ENCODE data around the gene THAP2. TPM values are rescaled to one million over a fixed set of nuclear protein-coding genes. Genes with fewer than 3 reads are reported as not detected.

THAP2 gene
- polyA plus RNA-seq, 2 of the 4 experiments (the other 2 are of a cell fraction): 3.6 to 8.5 TPM

DNA sequence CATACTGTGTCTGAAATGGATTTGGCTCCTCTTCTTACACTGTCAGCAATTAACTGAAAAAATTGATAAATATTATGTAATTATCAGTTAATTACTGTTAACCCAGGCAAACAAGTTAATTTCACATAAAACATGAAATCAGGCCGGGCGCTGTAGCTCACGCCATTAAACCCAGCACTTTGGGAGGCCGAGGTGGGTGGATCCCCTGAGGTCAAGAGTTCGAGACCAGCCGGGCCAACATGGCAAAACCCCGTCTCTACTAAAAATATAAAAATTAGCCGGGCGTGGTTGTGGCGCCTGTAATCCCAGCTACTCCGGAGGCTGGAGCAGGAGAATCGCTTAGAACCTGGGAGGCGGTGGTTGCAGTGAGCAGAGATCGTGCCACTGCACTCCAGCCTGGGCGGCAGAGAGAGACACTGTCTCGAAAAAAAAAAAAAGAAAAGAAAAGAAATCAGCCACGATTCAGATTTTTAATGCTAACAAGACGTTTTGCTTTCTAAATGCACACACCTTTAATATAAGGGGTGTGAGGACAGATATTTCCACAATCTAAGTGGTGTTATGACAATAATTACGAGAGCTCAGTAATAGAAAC, 21.3 kb downstream of the THAP2 start (continued):
- TF ChIP-seq, protein P1, sequence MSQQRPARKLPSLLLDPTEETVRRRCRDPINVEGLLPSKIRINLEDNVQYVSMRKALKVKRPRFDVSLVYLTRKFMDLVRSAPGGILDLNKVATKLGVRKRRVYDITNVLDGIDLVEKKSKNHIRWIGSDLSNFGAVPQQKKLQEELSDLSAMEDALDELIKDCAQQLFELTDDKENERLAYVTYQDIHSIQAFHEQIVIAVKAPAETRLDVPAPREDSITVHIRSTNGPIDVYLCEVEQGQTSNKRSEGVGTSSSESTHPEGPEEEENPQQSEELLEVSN (IDR thresholded peaks at IDR 0.05; ENCODE audit: borderline replicate concordance, low read depth): no peak
- TF ChIP-seq BHLHE40 (IDR thresholded peaks at IDR 0.05; ENCODE audit: low read depth, low read length) (no peak), ZNF302 (CRISPR knock-in tag; IDR thresholded peaks at IDR 0.05) (no peak)

DNA sequence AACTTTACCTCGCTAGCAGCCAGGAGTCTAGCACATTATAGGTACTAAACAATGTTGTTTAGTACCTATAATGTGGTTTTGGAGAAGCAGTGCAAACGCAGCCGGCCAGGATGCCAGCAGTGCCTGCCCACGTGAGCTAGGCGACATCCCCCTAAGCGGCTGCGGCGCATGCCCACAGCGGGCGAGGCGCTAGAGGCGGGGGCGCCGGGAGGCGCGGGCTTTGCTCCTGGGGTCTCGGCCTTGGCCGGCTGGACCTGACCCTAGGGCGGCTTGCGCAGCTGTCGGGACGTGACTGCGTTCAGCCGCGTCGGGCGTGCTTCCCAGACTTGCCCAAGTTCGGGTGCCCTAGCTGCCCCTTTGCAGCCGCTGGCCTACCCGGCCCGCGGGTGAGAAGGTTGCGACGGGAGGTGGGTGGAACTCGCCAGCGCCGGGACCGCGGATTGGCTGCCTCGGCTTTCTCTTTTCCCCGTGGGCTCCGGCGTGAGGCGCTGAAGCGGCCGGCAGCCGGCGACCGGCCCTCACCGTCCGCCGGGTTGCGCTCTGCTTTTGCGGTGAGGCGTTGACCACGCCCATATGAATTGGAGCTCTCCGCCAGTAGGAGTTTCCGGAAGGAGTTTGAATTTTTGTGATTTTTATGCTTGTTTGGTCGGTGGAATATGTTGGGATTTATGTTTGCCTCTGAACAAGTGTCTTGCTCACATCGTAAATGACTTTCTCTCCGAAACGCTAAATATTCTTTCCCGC, 22.0 kb downstream of the THAP2 start, which contains the start of gene TMEM19:
TMEM19 (plus strand) TSS at position 169 of the 744 bp plus-strand sequence. CDS start 599 bp downstream, outside the sequence.
- Histone ChIP-seq H3K27ac (peak within 1 kb of the TSS; percentile 87 to 96), H3K9me3 (no peaks in the 10 kb centered on the region), H3K4me1 (peaks cover 29% of the 10 kb centered on the region; the same call in 2 of the 3 replicates), H3K4me2 (peak within 1 kb of the TSS; percentile 79), H3K4me3 (peak within 1 kb of the TSS; percentile 58)
- ATAC-seq (peak; percentile 99), DNase-seq (ENCODE audit: low read depth in 1 of 2, low spot score in 1 of 2) (peak; percentile 85 to 94), FAIRE-seq (no peak)
- ChIA-PET CTCF (interaction anchor here (0.7 to 6.0 kb wide), 22 partner anchors 9 to 72 kb away, joined by 3 to 93 read pairs (median 4); partner anchors contain the start of genes THAP2 and ZFC3H1), POLR2A (interaction anchor here (0.6 to 4.4 kb wide), 16 partner anchors 9 to 160 kb away, joined by 3 to 87 read pairs (median 4); partner anchors contain the start of genes RAB21, THAP2 and ZFC3H1)
- TF ChIP-seq HDAC2 (IDR thresholded peaks at IDR 0.05) (no peak), NPAS2 (CRISPR knock-in tag; IDR thresholded peaks at IDR 0.05; ENCODE audit: borderline replicate concordance) (peak; percentile 63; the same call in 1 of the 2 replicates), JUN (IDR thresholded peaks at IDR 0.05) (peak; percentile 51 to 87), RAD21 (conservative IDR thresholded peaks at IDR 0.05 in 1 of 2, IDR thresholded peaks at IDR 0.05 in 1 of 2) (peak; percentile 17 to 39; a peak in 4 of 5 replicates), RFX5 (IDR thresholded peaks at IDR 0.05) (peak; percentile 13; the same call in 1 of the 2 replicates), KDM1A (IDR thresholded peaks at IDR 0.05; ENCODE audit: low read depth) (no peak), NR3C1 (IDR thresholded peaks at IDR 0.05) (no peak), POLR2A (IDR thresholded peaks at IDR 0.05; ENCODE audit: low read length) (peak; percentile 92), MYC (IDR thresholded peaks at IDR 0.05; ENCODE audit: borderline replicate concordance, low read length) (peak; percentile 74; the same call in 1 of the 2 replicates), PHF8 (IDR thresholded peaks at IDR 0.05; ENCODE audit: borderline replicate concordance, low read depth) (peak; percentile 69; the same call in 1 of the 2 replicates), TFCP2L1 (CRISPR knock-in tag; IDR thresholded peaks at IDR 0.05) (no peak), GATA3 (IDR thresholded peaks at IDR 0.05; ENCODE audit: borderline replicate concordance) (0 out of 2 replicates have a peak, but pooled peaks have one; percentile 38), HOXB5 (CRISPR knock-in tag; IDR thresholded peaks at IDR 0.05) (peak; percentile 37; the same call in 1 of the 2 replicates)
- TF ChIP-seq, protein P2, sequence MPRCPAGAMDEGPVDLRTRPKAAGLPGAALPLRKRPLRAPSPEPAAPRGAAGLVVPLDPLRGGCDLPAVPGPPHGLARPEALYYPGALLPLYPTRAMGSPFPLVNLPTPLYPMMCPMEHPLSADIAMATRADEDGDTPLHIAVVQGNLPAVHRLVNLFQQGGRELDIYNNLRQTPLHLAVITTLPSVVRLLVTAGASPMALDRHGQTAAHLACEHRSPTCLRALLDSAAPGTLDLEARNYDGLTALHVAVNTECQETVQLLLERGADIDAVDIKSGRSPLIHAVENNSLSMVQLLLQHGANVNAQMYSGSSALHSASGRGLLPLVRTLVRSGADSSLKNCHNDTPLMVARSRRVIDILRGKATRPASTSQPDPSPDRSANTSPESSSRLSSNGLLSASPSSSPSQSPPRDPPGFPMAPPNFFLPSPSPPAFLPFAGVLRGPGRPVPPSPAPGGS (IDR thresholded peaks at IDR 0.05): peak; percentile 86; the same call in 1 of the 3 replicates
- TF ChIP-seq, protein P3, sequence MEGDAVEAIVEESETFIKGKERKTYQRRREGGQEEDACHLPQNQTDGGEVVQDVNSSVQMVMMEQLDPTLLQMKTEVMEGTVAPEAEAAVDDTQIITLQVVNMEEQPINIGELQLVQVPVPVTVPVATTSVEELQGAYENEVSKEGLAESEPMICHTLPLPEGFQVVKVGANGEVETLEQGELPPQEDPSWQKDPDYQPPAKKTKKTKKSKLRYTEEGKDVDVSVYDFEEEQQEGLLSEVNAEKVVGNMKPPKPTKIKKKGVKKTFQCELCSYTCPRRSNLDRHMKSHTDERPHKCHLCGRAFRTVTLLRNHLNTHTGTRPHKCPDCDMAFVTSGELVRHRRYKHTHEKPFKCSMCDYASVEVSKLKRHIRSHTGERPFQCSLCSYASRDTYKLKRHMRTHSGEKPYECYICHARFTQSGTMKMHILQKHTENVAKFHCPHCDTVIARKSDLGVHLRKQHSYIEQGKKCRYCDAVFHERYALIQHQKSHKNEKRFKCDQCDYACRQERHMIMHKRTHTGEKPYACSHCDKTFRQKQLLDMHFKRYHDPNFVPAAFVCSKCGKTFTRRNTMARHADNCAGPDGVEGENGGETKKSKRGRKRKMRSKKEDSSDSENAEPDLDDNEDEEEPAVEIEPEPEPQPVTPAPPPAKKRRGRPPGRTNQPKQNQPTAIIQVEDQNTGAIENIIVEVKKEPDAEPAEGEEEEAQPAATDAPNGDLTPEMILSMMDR (IDR thresholded peaks at IDR 0.05): peak; percentile 34; the same call in 1 of the 3 replicates
- TF ChIP-seq, protein P4, sequence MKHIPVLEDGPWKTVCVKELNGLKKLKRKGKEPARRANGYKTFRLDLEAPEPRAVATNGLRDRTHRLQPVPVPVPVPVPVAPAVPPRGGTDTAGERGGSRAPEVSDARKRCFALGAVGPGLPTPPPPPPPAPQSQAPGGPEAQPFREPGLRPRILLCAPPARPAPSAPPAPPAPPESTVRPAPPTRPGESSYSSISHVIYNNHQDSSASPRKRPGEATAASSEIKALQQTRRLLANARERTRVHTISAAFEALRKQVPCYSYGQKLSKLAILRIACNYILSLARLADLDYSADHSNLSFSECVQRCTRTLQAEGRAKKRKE (CRISPR knock-in tag; IDR thresholded peaks at IDR 0.05; ENCODE audit: low read depth): 0 out of 2 replicates have a peak, but pooled peaks have one; percentile 20
- TF ChIP-seq, protein P5, sequence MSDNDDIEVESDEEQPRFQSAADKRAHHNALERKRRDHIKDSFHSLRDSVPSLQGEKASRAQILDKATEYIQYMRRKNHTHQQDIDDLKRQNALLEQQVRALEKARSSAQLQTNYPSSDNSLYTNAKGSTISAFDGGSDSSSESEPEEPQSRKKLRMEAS (IDR thresholded peaks at IDR 0.05): peak; percentile 97
- TF ChIP-seq, protein P6, sequence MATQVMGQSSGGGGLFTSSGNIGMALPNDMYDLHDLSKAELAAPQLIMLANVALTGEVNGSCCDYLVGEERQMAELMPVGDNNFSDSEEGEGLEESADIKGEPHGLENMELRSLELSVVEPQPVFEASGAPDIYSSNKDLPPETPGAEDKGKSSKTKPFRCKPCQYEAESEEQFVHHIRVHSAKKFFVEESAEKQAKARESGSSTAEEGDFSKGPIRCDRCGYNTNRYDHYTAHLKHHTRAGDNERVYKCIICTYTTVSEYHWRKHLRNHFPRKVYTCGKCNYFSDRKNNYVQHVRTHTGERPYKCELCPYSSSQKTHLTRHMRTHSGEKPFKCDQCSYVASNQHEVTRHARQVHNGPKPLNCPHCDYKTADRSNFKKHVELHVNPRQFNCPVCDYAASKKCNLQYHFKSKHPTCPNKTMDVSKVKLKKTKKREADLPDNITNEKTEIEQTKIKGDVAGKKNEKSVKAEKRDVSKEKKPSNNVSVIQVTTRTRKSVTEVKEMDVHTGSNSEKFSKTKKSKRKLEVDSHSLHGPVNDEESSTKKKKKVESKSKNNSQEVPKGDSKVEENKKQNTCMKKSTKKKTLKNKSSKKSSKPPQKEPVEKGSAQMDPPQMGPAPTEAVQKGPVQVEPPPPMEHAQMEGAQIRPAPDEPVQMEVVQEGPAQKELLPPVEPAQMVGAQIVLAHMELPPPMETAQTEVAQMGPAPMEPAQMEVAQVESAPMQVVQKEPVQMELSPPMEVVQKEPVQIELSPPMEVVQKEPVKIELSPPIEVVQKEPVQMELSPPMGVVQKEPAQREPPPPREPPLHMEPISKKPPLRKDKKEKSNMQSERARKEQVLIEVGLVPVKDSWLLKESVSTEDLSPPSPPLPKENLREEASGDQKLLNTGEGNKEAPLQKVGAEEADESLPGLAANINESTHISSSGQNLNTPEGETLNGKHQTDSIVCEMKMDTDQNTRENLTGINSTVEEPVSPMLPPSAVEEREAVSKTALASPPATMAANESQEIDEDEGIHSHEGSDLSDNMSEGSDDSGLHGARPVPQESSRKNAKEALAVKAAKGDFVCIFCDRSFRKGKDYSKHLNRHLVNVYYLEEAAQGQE (IDR thresholded peaks at IDR 0.05): no peak
- TF ChIP-seq, protein P7, sequence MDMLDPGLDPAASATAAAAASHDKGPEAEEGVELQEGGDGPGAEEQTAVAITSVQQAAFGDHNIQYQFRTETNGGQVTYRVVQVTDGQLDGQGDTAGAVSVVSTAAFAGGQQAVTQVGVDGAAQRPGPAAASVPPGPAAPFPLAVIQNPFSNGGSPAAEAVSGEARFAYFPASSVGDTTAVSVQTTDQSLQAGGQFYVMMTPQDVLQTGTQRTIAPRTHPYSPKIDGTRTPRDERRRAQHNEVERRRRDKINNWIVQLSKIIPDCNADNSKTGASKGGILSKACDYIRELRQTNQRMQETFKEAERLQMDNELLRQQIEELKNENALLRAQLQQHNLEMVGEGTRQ (IDR thresholded peaks at IDR 0.05): peak; percentile 86
- TF ChIP-seq, protein P8, sequence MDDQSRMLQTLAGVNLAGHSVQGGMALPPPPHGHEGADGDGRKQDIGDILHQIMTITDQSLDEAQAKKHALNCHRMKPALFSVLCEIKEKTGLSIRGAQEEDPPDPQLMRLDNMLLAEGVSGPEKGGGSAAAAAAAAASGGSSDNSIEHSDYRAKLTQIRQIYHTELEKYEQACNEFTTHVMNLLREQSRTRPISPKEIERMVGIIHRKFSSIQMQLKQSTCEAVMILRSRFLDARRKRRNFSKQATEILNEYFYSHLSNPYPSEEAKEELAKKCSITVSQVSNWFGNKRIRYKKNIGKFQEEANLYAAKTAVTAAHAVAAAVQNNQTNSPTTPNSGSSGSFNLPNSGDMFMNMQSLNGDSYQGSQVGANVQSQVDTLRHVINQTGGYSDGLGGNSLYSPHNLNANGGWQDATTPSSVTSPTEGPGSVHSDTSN (IDR thresholded peaks at IDR 0.05): 0 out of 2 replicates have a peak, but pooled peaks have one; percentile 16
- TF ChIP-seq, protein P1 (IDR thresholded peaks at IDR 0.05; ENCODE audit: borderline replicate concordance, low read depth): peak; percentile 93
- under 1% methylated on average over 36 of the region's 63 CpGs for WGBS (ENCODE audit: missing lambda C conversion rate)
